ENCODE measurements around the gene PTPRG.

DNA sequence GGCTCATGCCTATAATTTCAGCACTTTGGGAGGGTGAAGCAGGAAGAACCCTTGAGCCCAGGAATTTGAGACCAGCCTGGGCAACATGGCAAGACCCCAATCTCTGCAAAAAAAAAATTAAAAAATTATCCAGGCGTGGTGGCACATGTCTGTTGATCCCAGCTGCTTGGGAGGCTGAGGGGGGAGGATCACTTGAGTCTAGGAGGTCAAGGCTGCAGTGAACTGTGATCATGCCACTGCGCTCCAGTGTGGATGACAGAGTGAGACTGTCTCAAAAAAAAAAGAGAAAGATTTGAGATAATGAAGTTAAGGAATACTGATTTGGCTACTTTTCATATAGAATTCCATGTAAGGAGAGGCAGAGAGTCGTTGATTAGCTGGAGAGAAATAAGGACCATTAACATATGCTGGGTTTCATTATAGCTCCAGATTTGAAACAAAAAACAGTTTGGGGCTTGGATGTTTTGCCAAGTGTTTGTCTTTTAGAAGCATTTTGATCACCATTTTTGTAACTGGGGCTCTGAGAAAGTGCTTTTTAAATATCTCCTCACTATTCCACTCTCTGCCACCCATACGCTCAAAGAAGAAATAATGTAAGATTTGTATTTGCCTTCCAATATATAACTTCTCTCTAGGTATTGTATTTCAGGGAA is 597.8 kb downstream of the PTPRG start:
- TF ChIP-seq, protein P1, sequence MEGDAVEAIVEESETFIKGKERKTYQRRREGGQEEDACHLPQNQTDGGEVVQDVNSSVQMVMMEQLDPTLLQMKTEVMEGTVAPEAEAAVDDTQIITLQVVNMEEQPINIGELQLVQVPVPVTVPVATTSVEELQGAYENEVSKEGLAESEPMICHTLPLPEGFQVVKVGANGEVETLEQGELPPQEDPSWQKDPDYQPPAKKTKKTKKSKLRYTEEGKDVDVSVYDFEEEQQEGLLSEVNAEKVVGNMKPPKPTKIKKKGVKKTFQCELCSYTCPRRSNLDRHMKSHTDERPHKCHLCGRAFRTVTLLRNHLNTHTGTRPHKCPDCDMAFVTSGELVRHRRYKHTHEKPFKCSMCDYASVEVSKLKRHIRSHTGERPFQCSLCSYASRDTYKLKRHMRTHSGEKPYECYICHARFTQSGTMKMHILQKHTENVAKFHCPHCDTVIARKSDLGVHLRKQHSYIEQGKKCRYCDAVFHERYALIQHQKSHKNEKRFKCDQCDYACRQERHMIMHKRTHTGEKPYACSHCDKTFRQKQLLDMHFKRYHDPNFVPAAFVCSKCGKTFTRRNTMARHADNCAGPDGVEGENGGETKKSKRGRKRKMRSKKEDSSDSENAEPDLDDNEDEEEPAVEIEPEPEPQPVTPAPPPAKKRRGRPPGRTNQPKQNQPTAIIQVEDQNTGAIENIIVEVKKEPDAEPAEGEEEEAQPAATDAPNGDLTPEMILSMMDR (IDR thresholded peaks at IDR 0.05) = no peak
- TF ChIP-seq POLR2A (IDR thresholded peaks at IDR 0.05) = no peak

Data from body of pancreas (tissue), 4 donors.